H9 (cell line): ENCODE results near the gene NHLRC1. TPM values are rescaled to one million over a fixed set of nuclear protein-coding genes. Genes with fewer than 3 reads are reported as not detected.

Experiments
- DNase-seq: peaks from one replicate; pipeline ENCODE4 v3.0.0-alpha.2; 2017
- H2AFZ ChIP-seq: one replicate; pipeline ENCODE4 v1.6.1; 2013; ENCODE audit warnings: mild to moderate bottlenecking, low read length, control low read depth, moderate library complexity
- H2AK5ac ChIP-seq: 2 replicates; pipeline ENCODE4 v1.6.1; 2013; ENCODE audit warnings: low read length, control low read depth, mixed read lengths; ENCODE audit not compliant: insufficient read length
- H2BK120ac ChIP-seq: one replicate; pipeline ENCODE4 v1.6.1; 2013; ENCODE audit warnings: low read depth, mild to moderate bottlenecking, low read length, control low read depth, inconsistent platforms; ENCODE audit not compliant: poor library complexity, severe bottlenecking
- H2BK12ac ChIP-seq: 2 replicates; pipeline ENCODE4 v1.6.1; 2013; ENCODE audit warnings: low read length, control low read depth, mixed read lengths, low read depth; ENCODE audit not compliant: insufficient read length
- H2BK15ac ChIP-seq: 2 replicates; pipeline ENCODE4 v1.6.1; 2013; ENCODE audit warnings: low read depth, low read length, control low read depth
- H2BK20ac ChIP-seq: one replicate; pipeline ENCODE4 v1.6.1; 2013; ENCODE audit warnings: low read depth, mild to moderate bottlenecking, low read length, control low read depth, inconsistent platforms; ENCODE audit not compliant: poor library complexity, severe bottlenecking
- H2BK5ac ChIP-seq: 2 replicates; pipeline ENCODE4 v1.6.1; 2013; ENCODE audit warnings: low read length, control low read depth, mixed read lengths; ENCODE audit not compliant: insufficient read length
- H3K14ac ChIP-seq: 2 replicates; pipeline ENCODE4 v1.6.1; 2013; ENCODE audit warnings: low read length, control low read depth; ENCODE audit not compliant: insufficient read depth
- H3K18ac ChIP-seq: 2 replicates; pipeline ENCODE4 v1.6.1; 2013; ENCODE audit warnings: low read depth, mild to moderate bottlenecking, mixed read lengths, low read length, control low read depth; ENCODE audit not compliant: insufficient read length
- H3K23ac ChIP-seq: 2 replicates; pipeline ENCODE4 v1.6.1; 2013; ENCODE audit warnings: low read length, control low read depth, mixed read lengths, low read depth; ENCODE audit not compliant: insufficient read length
- H3K23me2 ChIP-seq: 2 replicates; pipeline ENCODE4 v1.6.1; 2013; ENCODE audit warnings: low read depth, mild to moderate bottlenecking, mixed read lengths, low read length, control low read depth; ENCODE audit not compliant: insufficient read length, poor library complexity, severe bottlenecking
- H3K27ac ChIP-seq: 2 replicates; pipeline ENCODE4 v1.5.1; 2013; ENCODE audit warnings: low read length, control low read depth, mixed read lengths, low read depth; ENCODE audit not compliant: insufficient read length
- H3K27me3 ChIP-seq: 2 replicates; pipeline ENCODE4 v1.6.1; 2013; ENCODE audit warnings: low read length, control low read depth, inconsistent platforms; ENCODE audit not compliant: insufficient read depth
- H3K4ac ChIP-seq: 2 replicates; pipeline ENCODE4 v1.6.1; 2013; ENCODE audit warnings: low read depth, mild to moderate bottlenecking, control low read depth, inconsistent platforms, low read length, moderate library complexity
- H3K4me1 ChIP-seq: 2 replicates; pipeline ENCODE4 v1.6.1; 2013; ENCODE audit warnings: low read length, control low read depth, inconsistent platforms; ENCODE audit not compliant: insufficient read depth
- H3K4me2 ChIP-seq: 2 replicates; pipeline ENCODE4 v1.6.1; 2013; ENCODE audit warnings: low read length, control low read depth, mixed read lengths; ENCODE audit not compliant: insufficient read length, insufficient read depth
- H3K56ac ChIP-seq: 2 replicates; pipeline ENCODE4 v1.6.1; 2013; ENCODE audit warnings: low read depth, mild to moderate bottlenecking, mixed read lengths, low read length, control low read depth; ENCODE audit not compliant: insufficient read length
- H3K79me1 ChIP-seq: 2 replicates; pipeline ENCODE4 v1.6.1; 2013; ENCODE audit warnings: low read depth, mild to moderate bottlenecking, moderate library complexity, low read length, control low read depth, inconsistent platforms; ENCODE audit not compliant: insufficient read depth, poor library complexity, severe bottlenecking
- H3K79me2 ChIP-seq: 2 replicates; pipeline ENCODE4 v1.6.1; 2013; ENCODE audit warnings: low read length, control low read depth, inconsistent platforms; ENCODE audit not compliant: insufficient read depth
- H3K9ac ChIP-seq: 2 replicates; pipeline ENCODE4 v1.6.1; 2013; ENCODE audit warnings: low read length, control low read depth, mixed read lengths; ENCODE audit not compliant: insufficient read length; ENCODE audit errors: extremely low read depth
- H3K9me3 ChIP-seq: one replicate; pipeline ENCODE4 v1.6.1; 2013; ENCODE audit warnings: low read depth, low read length, inconsistent platforms; ENCODE audit not compliant: control insufficient read depth
- H3T11ph ChIP-seq: one replicate; pipeline ENCODE4 v1.6.1; 2013; ENCODE audit warnings: mild to moderate bottlenecking, low read length, control low read depth, inconsistent platforms
- H4K20me1 ChIP-seq: one replicate; pipeline ENCODE4 v1.6.1; 2013; ENCODE audit not compliant: control insufficient read depth, insufficient read length, insufficient read depth
- H4K5ac ChIP-seq: 2 replicates; pipeline ENCODE4 v1.6.1; 2013; ENCODE audit warnings: low read depth, mild to moderate bottlenecking, mixed read lengths, low read length, control low read depth; ENCODE audit not compliant: insufficient read length
- H4K8ac ChIP-seq: replicated peaks from 2 replicates; pipeline ENCODE4 v1.6.1; 2013; ENCODE audit warnings: low read length, control low read depth, mixed read lengths, low read depth; ENCODE audit not compliant: insufficient read length
- H4K91ac ChIP-seq: 2 replicates; pipeline ENCODE4 v1.6.1; 2013; ENCODE audit warnings: low read depth, mild to moderate bottlenecking, moderate library complexity, mixed read lengths, low read length, control low read depth; ENCODE audit not compliant: insufficient read length
- H3K27ac Mint-ChIP-seq, 3 experiments: 2 replicates in 2 of 3; 3 replicates in 1 of 3; pipeline ENCODE4 v1.8.0; 2020 to 2021; ENCODE audit warnings: mixed read lengths in 3 of 3, mild to moderate bottlenecking in 1 of 3, moderate library complexity in 1 of 3
- H3K27me3 Mint-ChIP-seq: 2 replicates; pipeline ENCODE4 v1.8.0; 2021; ENCODE audit warnings: low read depth, mild to moderate bottlenecking, moderate library complexity, mixed read lengths
- H3K36me3 Mint-ChIP-seq, 3 experiments: 2 replicates in 2 of 3; 3 replicates in 1 of 3; pipeline ENCODE4 v1.8.0; 2020 to 2021; ENCODE audit warnings: low read depth in 3 of 3, mixed read lengths in 3 of 3; ENCODE audit not compliant: insufficient read depth in 1 of 3
- H3K4me1 Mint-ChIP-seq, 2 experiments: 2 replicates each; pipeline ENCODE4 v1.8.0; 2020; ENCODE audit warnings: mixed read lengths in 2 of 2
- H3K4me3 Mint-ChIP-seq, 2 experiments: 2 replicates in 1 of 2; 3 replicates in 1 of 2; pipeline ENCODE4 v1.8.0; 2020 to 2021; ENCODE audit warnings: mild to moderate bottlenecking in 2 of 2, mixed read lengths in 2 of 2, moderate library complexity in 1 of 2
- H3K9me3 Mint-ChIP-seq, 2 experiments: 2 replicates in 1 of 2; 3 replicates in 1 of 2; pipeline ENCODE4 v1.8.0; 2020; ENCODE audit warnings: mild to moderate bottlenecking in 2 of 2, mixed read lengths in 2 of 2, moderate library complexity in 1 of 2
- WGBS: extraction: QIAGEN DNeasy Blood & Tissue Kit; methylation state at CpG from one replicate; pipeline ENCODE4 v1.1.7; 2013; ENCODE audit warnings: missing lambda C conversion rate, low lambda C conversion rate, mixed read lengths; ENCODE audit not compliant: insufficient read length; ENCODE audit errors: extremely low coverage; 5-methylcytosine and 5-hydroxymethylcytosine counted together
- total RNA-seq: library from RNA; stranded (reverse); gene quantifications from 2 replicates; pipeline ENCODE4 v1.2.1, GENCODE V29; 2021
- TF ChIP-seq, protein P1 (sequence below): fragments of 200-600 bp; sonication (generic); conservative IDR thresholded peaks from 3 replicates; pipeline ENCODE4 v1.8.0; 2021; ENCODE audit warnings: antibody characterized with exemption, mild to moderate bottlenecking

NHLRC1 gene
- total RNA-seq, 1 experiment from 2014 or later: 1.5 TPM

DNA sequence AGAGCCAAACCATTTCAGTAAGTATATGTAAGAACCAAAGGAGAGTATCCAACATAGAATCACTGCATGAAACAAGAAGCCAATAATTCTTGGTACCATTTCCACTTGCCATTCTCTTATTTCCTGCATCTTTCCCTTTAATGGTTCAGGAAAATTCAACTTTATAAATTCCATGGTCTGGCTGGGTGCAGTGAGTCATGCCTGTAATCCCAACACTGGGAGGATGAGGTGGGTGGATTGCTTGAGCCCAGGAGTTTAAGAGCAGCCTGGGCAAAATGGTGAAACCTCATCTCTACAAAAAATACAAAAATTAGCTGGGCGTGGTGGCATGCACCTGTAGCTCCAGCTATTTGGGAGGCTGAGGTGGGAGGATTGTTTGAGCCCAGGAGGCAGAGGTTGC, 21.2 kb downstream of the NHLRC1 start:
- Histone ChIP-seq H3K9ac (no peak overlapping the region), H2BK120ac (no peak overlapping the region), H3K56ac (no peak overlapping the region), H2AK5ac (no peak overlapping the region), H3T11ph (no peak overlapping the region), H4K20me1 (no peaks in the 10 kb centered on the region), H4K5ac (no peak overlapping the region), H3K14ac (no peak overlapping the region), H3K4ac (no peak overlapping the region), H3K18ac (no peak overlapping the region), H4K91ac (no peak overlapping the region), H2BK15ac (no peak overlapping the region), H2BK12ac (no peak overlapping the region), H2BK20ac (no peak overlapping the region), H3K27me3 (no peaks in the 10 kb centered on the region), H3K23ac (no peak overlapping the region), H3K23me2 (no peaks in the 10 kb centered on the region), H3K27ac (no peak overlapping the region), H4K8ac (no peak overlapping the region), H3K4me1 (no peaks in the 10 kb centered on the region), H2BK5ac (no peak overlapping the region), H3K4me2 (no peak overlapping the region), H3K79me2 (no peaks in the 10 kb centered on the region), H3K79me1 (no peaks in the 10 kb centered on the region), H3K9me3 (no peaks in the 10 kb centered on the region), H2AFZ (no peak overlapping the region)
- no peaks in the 10 kb centered on the region for H3K27me3 Mint-ChIP-seq
- 0 out of 7 replicates have a peak, but pooled peaks cover 0 to 5% (median 0%) of the 10 kb centered on the region in 3 experiments for H3K36me3 Mint-ChIP-seq
- H3K4me1 Mint-ChIP-seq: no peaks in the 10 kb centered on the region
- DNase-seq: no peak
- no peak overlapping the region for H3K4me3 Mint-ChIP-seq
- TF ChIP-seq, protein P1, sequence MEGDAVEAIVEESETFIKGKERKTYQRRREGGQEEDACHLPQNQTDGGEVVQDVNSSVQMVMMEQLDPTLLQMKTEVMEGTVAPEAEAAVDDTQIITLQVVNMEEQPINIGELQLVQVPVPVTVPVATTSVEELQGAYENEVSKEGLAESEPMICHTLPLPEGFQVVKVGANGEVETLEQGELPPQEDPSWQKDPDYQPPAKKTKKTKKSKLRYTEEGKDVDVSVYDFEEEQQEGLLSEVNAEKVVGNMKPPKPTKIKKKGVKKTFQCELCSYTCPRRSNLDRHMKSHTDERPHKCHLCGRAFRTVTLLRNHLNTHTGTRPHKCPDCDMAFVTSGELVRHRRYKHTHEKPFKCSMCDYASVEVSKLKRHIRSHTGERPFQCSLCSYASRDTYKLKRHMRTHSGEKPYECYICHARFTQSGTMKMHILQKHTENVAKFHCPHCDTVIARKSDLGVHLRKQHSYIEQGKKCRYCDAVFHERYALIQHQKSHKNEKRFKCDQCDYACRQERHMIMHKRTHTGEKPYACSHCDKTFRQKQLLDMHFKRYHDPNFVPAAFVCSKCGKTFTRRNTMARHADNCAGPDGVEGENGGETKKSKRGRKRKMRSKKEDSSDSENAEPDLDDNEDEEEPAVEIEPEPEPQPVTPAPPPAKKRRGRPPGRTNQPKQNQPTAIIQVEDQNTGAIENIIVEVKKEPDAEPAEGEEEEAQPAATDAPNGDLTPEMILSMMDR: no peak
- peaks cover 0 to 5% of the 10 kb centered on the region in 2 experiments; a peak in 3 of 5 replicates for H3K9me3 Mint-ChIP-seq
- no CpG with 5 or more reads among the region's 1 CpG for WGBS
- H3K27ac Mint-ChIP-seq: peak overlapping the region in 1 of 3 experiments; percentile 56; a peak in 1 of 7 replicates
